SK-N-SH treated with all-trans-retinoic acid at 6 μM for 48 hours (cell line): ENCODE measurements around the gene HECA.

Source experiments
- BACH2 ChIP-seq: fragments of 250-450 bp; sonication (Bioruptor Pico); IDR thresholded peaks from 2 replicates; pipeline ENCODE4 v1.9.0; 2021; ENCODE audit warnings: mild to moderate bottlenecking, borderline replicate concordance
- SNAI2 ChIP-seq: fragments of 250-450 bp; sonication (Bioruptor Pico); IDR thresholded peaks from 2 replicates; pipeline ENCODE4 v1.5.0; 2020; ENCODE audit warnings: mild to moderate bottlenecking, moderate library complexity

DNA sequence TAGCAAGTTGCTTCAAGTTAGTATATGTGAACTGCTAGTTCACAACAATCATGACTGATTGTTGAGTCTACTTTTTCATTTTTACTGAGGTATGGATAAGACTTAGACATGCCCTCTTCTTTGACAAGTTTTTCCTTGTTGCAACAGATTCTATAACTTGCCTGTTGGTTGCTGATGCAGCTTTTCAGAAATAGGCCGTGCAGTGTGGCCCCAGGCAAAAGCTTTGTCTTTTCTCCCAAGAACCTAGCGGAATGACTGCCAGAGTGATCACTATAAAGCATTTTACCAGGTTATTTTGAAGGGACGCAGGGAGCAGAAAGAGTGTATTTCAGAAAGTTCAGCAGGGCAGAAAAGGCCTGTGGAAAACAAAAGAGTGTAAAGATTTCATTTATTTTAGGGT is 16.0 kb downstream of the HECA start:
- TF ChIP-seq SNAI2 (CRISPR knock-in tag) (no peak), BACH2 (CRISPR knock-in tag) (no peak)
